HG03064 (cell line): ENCODE data around the gene KLHL12.

Experiments used
- ATAC-seq: cut with Tn5 transposase; IDR thresholded peaks from one replicate; pipeline ENCODE4 v1.9.1; 2021; ENCODE audit warnings: low read depth; ENCODE audit not compliant: unreplicated experiment

The KLHL12 gene

GRCh38 chr1:202926581-202927491, at the start of gene KLHL12:
TSS of gene KLHL12 (minus strand) at chr1:202927234. CDS start at chr1:202925162, 2,072 bp downstream.
- peak; percentile 92 for ATAC-seq

GRCh38 chr1:202976633-202977032, 49.6 kb upstream of the KLHL12 start:
- no peak for ATAC-seq

GRCh38 chr1:202974856-202975255, 47.8 kb upstream of the KLHL12 start:
- no peak for ATAC-seq

- ATAC-seq, result no peak
These were observed 45.0 kb upstream of the KLHL12 start for GRCh38 chr1:202972046-202972445.

- ATAC-seq, result no peak
These were observed 41.9 kb upstream of the KLHL12 start for GRCh38 chr1:202968895-202969295.

GRCh38 chr1:202968351-202968750, 41.3 kb upstream of the KLHL12 start:
- ATAC-seq, result no peak

- ATAC-seq, result peak; percentile 7
These were observed 40.7 kb upstream of the KLHL12 start for GRCh38 chr1:202967684-202968281.

GRCh38 chr1:202966006-202966898, 39.2 kb upstream of the KLHL12 start:
- no peak for ATAC-seq

- ATAC-seq, result no peak
These were observed 38.4 kb upstream of the KLHL12 start for GRCh38 chr1:202965422-202965821.

GRCh38 chr1:202964791-202965410, 37.9 kb upstream of the KLHL12 start:
- no peak for ATAC-seq

GRCh38 chr1:202961220-202961880, 34.3 kb upstream of the KLHL12 start:
- ATAC-seq, result no peak

- no peak for ATAC-seq
These were observed 32.2 kb upstream of the KLHL12 start for GRCh38 chr1:202959276-202959620.

GRCh38 chr1:202958544-202959275, 31.7 kb upstream of the KLHL12 start:
- ATAC-seq, result no peak

GRCh38 chr1:202957733-202958543, 30.9 kb upstream of the KLHL12 start, which contains the start of gene ADIPOR1:
TSS of gene ADIPOR1 (minus strand) at chr1:202958312. CDS start at chr1:202951070, 7,242 bp downstream.
- peak; percentile 91 for ATAC-seq

GRCh38 chr1:202956969-202957368, 29.9 kb upstream of the KLHL12 start:
- ATAC-seq, result no peak

GRCh38 chr1:202954057-202954745, 27.2 kb upstream of the KLHL12 start:
- no peak for ATAC-seq

GRCh38 chr1:202953392-202953791, 26.4 kb upstream of the KLHL12 start:
- no peak for ATAC-seq

- no peak for ATAC-seq
These were observed 25.8 kb upstream of the KLHL12 start for GRCh38 chr1:202952818-202953217.
